SK-N-MC (cell line): Measurements from ENCODE around the gene NPB.

Experiments used
- DNase-seq: peaks from one replicate; pipeline ENCODE4 v3.0.0-alpha.2; 2011; ENCODE audit warnings: low read depth, low spot score
- H3K27ac ChIP-seq: fragments of 200-600 bp; sonication (generic); 2 replicates; pipeline ENCODE4 v1.5.1; 2016; ENCODE audit warnings: mixed run types
- H3K36me3 ChIP-seq: fragments of 200-600 bp; sonication (generic); 2 replicates; pipeline ENCODE4 v1.6.1; 2017; ENCODE audit warnings: antibody characterized with exemption, low read length, mixed read lengths; ENCODE audit not compliant: insufficient read depth
- H3K4me3 ChIP-seq: fragments of 200-600 bp; sonication (generic); 2 replicates; pipeline ENCODE4 v1.5.1; 2016
- H3K9ac ChIP-seq: fragments of 200-600 bp; sonication (generic); 2 replicates; pipeline ENCODE4 v1.8.0; 2017; ENCODE audit warnings: mixed run types, mixed read lengths; ENCODE audit not compliant: insufficient read length
- H3K9me3 ChIP-seq: fragments of 200-600 bp; sonication (generic); 2 replicates; pipeline ENCODE4 v1.6.1; 2017; ENCODE audit warnings: low read depth, mild to moderate bottlenecking, antibody characterized with exemption, low read length, moderate library complexity, mixed read lengths
- EZH2 ChIP-seq: fragments of 200-600 bp; sonication (generic); IDR thresholded peaks from one replicate; pipeline ENCODE4 v1.6.1; 2017; ENCODE audit warnings: antibody characterized with exemption
- FOXP2 ChIP-seq: optimal IDR thresholded peaks from 2 replicates; pipeline ENCODE3; 2011; ENCODE audit warnings: mild to moderate bottlenecking, moderate library complexity; ENCODE audit not compliant: insufficient read depth; ENCODE audit errors: extremely low read length, control extremely low read depth
- POLR2AphosphoS5 ChIP-seq: IDR thresholded peaks from 2 replicates; pipeline ENCODE4 v1.6.1; 2012; ENCODE audit warnings: mild to moderate bottlenecking, low read depth, low read length, borderline replicate concordance

The NPB gene

GRCh38 chr17:81902023-81902652 is at the start of gene NPB:
Gene NPB (plus strand): TSS chr17:81902238. CDS start chr17:81902278, 40 bp downstream.
- TF ChIP-seq POLR2AphosphoS5 (no peak), EZH2 (no peak), FOXP2 (no peak)
- no peaks in the 10 kb centered on the region for H3K9me3 ChIP-seq
- H3K9ac ChIP-seq, result no peak within 1 kb of the TSS
- no peak within 1 kb of the TSS for H3K4me3 ChIP-seq
- no peak within 1 kb of the TSS for H3K27ac ChIP-seq
- DNase-seq, result no peak
- peaks cover 9% of the 10 kb centered on the region; the same call in 1 of the 2 replicates for H3K36me3 ChIP-seq

- H3K27ac ChIP-seq, result no peak overlapping the region
- no peak overlapping the region for H3K9ac ChIP-seq
- no peak for DNase-seq
- TF ChIP-seq EZH2 (no peak), POLR2AphosphoS5 (no peak), FOXP2 (no peak)
- H3K4me3 ChIP-seq, result no peak overlapping the region
- no peaks in the 10 kb centered on the region for H3K9me3 ChIP-seq
- peaks cover 77% of the 10 kb centered on the region for H3K36me3 ChIP-seq
Observed at GRCh38 chr17:81854974-81855774, 46.9 kb upstream of the NPB start.

- no peak for DNase-seq
- H3K27ac ChIP-seq, result no peak overlapping the region
- H3K4me3 ChIP-seq, result peak overlapping the region; percentile 85; the same call in 1 of the 2 replicates
Observed at GRCh38 chr17:81858170-81858966, 43.7 kb upstream of the NPB start.

GRCh38 chr17:81858967-81859905 is 42.8 kb upstream of the NPB start:
- TF ChIP-seq EZH2 (no peak), POLR2AphosphoS5 (no peak), FOXP2 (no peak)
- Histone ChIP-seq H3K9ac (peak overlapping the region; percentile 84), H3K9me3 (no peaks in the 10 kb centered on the region), H3K27ac (no peak overlapping the region), H3K4me3 (peak overlapping the region; percentile 85), H3K36me3 (peaks cover 51% of the 10 kb centered on the region)
- no peak for DNase-seq

More at GRCh38 chr17:81858170-81858966, 43.7 kb upstream of the NPB start:
- Histone ChIP-seq H3K9ac (peak overlapping the region; percentile 84), H3K9me3 (no peaks in the 10 kb centered on the region), H3K36me3 (peaks cover 60% of the 10 kb centered on the region)
- TF ChIP-seq POLR2AphosphoS5, result no peak
- no peak for TF ChIP-seq FOXP2

- DNase-seq, result no peak
- Histone ChIP-seq H3K9me3 (no peaks in the 10 kb centered on the region), H3K27ac (peak within 1 kb of the TSS; percentile 80), H3K36me3 (peaks cover 42% of the 10 kb centered on the region), H3K9ac (peak within 1 kb of the TSS; percentile 93), H3K4me3 (peak within 1 kb of the TSS; percentile 94)
- TF ChIP-seq POLR2AphosphoS5 (peak; percentile 86; the same call in 1 of the 2 replicates), FOXP2 (no peak), EZH2 (no peak)
Observed at GRCh38 chr17:81859906-81860755, 41.9 kb upstream of the NPB start, which contains the start of gene P4HB. Gene P4HB (minus strand): TSS chr17:81860535. CDS start chr17:81860471, 64 bp downstream.

- Histone ChIP-seq H3K27ac (peak overlapping the region; percentile 80), H3K9ac (peak overlapping the region; percentile 93), H3K36me3 (peaks cover 34% of the 10 kb centered on the region), H3K4me3 (peak overlapping the region; percentile 94), H3K9me3 (no peaks in the 10 kb centered on the region)
- TF ChIP-seq EZH2 (no peak), FOXP2 (no peak), POLR2AphosphoS5 (peak; percentile 97)
- peak; percentile 100 for DNase-seq
Observed at GRCh38 chr17:81860756-81861568, 41.1 kb upstream of the NPB start.
